DMS 273 (cell line): ENCODE measurements around the gene KATNAL2.
"Not testable (repeated sequence)": the region's sequence is repeated elsewhere in the genome, so short reads cannot be mapped to it uniquely, and the experiment has no call there.

Experiments
- DNase-seq: peaks from one replicate; lab custom pipeline; 2025; ENCODE audit not compliant: unreplicated experiment; lab: John Stamatoyannopoulos, UW

The KATNAL2 gene

GRCh38 chr18:46920653-46921052 is 3.3 kb downstream of the KATNAL2 start:
- no peak for DNase-seq

DNA sequence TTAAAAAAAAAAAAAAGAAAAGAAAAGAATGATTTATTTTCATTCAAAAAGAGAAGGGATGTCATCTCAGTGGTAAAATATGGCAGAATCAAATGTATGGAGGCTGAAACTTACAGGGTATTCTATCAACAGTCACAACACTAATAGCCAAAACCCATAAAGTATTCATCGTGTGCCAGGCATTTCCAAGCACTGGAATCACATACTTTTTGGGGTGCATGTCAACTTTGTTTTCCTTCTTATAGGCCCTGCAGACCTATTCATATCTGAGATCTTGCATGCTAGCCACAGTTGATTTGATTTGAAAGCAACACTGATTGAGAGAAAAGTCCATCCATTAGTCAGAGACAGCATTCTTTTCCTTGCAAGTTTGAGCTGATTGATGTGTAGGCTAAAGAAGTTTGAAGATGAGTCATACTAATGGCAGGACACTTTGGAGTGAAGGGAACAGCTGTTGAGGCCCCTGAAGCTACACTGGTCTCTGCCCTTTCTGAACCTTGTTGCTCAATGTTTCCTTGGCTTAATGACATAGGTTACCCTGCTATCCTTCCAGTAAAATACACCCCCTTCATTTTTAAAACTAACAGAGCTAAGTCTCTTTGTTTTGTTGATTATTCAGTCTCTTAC is 22.0 kb downstream of the KATNAL2 start:
- peak; percentile 24 for DNase-seq

GRCh38 chr18:46939998-46940571 is 22.7 kb downstream of the KATNAL2 start:
- DNase-seq, result no peak

GRCh38 chr18:46942646-46943045 is 25.2 kb downstream of the KATNAL2 start:
- no peak for DNase-seq

DNA sequence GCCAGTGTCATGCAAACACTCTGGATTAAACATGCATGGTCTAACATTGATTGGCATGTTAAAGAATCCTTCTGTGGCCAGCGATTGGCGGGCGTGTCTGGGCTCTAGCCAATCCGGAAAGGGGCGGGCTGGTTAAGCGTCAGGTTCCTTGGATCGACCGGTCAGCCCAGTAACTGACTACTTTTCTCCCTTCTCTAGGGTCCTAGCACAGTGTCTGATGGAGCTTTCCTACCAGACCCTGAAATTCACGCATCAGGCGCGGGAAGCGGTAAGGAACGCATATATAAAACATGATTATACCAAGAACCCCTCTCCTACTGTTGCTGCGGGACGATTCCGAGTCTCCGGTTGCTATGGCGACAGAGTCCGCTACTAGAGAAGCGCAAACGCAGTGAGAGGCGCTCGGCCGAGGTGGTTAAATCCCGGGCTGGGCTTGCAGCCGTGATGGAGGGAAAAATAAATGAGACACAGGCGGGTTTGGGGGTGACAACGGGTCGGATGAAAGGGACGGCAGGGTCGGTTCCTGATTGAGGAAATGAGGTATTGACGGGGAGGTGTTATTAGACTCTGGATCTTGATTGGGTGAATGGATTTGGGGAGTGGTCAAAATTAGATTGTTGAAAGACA is 29.4 kb downstream of the KATNAL2 start:
- DNase-seq, result peak; percentile 93

GRCh38 chr18:46950064-46950656 is 32.8 kb downstream of the KATNAL2 start:
- DNase-seq, result peak; percentile 59

GRCh38 chr18:46953195-46953594 is 35.8 kb downstream of the KATNAL2 start:
- DNase-seq, result no peak

- no peak for DNase-seq
Measured at GRCh38 chr18:46958209-46958608, 40.8 kb downstream of the KATNAL2 start.

- DNase-seq, result not testable (repeated sequence)
Measured at GRCh38 chr18:46963656-46964578, 46.5 kb downstream of the KATNAL2 start.

GRCh38 chr18:46964579-46965293 is 47.3 kb downstream of the KATNAL2 start:
- DNase-seq, result not testable (repeated sequence)

- DNase-seq, result not testable (repeated sequence)
Measured at GRCh38 chr18:46966266-46966665, 48.9 kb downstream of the KATNAL2 start.

DNA sequence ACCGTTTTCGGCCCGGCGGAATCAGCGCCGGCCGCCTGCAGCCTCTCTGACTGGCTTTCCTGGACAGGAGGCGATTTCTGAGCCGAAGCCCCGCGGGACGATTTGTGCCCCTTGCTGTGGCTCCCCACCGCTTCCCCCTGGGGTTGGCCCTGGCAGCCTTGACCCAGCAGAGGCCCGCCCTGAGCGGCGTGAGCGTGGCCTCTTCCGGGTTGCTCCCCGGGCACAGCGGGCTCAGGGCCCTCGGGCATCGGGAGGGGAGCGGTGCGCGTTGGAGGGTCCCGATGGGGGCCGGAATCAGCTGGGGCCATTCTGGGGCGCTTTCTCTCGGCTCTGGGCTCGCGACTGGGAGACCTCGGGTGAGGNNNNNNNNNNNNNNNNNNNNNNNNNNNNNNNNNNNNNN is 52.1 kb downstream of the KATNAL2 start:
- not testable (repeated sequence) for DNase-seq

DNA sequence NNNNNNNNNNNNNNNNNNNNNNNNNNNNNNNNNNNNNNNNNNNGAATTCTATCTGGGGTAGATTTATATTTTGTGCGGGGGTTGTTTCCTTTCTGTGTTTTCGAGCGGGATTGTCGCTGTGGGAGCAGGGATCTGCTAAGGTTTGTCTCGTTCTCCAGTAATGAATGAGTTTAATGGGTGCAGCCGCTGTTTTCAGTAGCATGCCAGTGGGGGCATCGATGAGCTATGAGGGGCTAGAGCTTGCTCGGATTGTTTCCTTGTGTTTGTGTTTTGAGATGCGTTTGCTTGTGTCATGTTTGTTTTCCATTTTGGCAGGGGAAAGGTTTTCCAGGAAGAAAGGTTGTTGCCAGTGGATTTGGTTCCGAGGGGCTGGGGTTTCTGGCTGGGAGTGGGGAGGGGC is 102.5 kb downstream of the KATNAL2 start:
- not testable (repeated sequence) for DNase-seq

- DNase-seq, result not testable (repeated sequence)
Measured at GRCh38 chr18:47020757-47021156, 103.4 kb downstream of the KATNAL2 start.

GRCh38 chr18:47022821-47023220 is 105.4 kb downstream of the KATNAL2 start:
- not testable (repeated sequence) for DNase-seq

GRCh38 chr18:47023769-47024465 is 106.5 kb downstream of the KATNAL2 start:
- DNase-seq, result not testable (repeated sequence)

DNA sequence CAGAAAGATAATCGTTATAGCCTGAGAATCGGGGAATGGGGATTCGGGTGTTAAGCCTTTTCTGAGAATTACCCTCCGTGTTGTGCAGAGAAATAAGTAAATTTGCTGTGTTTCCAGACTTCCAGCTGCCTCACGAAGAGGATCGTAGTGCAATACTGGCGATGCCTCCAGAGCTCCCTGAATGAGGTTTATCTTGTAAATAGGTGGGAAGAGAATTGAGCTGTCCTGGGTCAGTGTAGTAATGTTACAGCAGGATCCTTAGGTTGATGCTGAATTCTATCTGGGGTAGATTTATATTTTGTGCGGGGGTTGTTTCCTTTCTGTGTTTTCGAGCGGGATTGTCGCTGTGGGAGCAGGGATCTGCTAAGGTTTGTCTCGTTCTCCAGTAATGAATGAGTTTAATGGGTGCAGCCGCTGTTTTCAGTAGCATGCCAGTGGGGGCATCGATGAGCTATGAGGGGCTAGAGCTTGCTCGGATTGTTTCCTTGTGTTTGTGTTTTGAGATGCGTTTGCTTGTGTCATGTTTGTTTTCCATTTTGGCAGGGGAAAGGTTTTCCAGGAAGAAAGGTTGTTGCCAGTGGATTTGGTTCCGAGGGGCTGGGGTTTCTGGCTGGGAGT is 108.3 kb downstream of the KATNAL2 start:
- not testable (repeated sequence) for DNase-seq

- not testable (repeated sequence) for DNase-seq
Measured at GRCh38 chr18:47028738-47029137, 111.3 kb downstream of the KATNAL2 start.

DNA sequence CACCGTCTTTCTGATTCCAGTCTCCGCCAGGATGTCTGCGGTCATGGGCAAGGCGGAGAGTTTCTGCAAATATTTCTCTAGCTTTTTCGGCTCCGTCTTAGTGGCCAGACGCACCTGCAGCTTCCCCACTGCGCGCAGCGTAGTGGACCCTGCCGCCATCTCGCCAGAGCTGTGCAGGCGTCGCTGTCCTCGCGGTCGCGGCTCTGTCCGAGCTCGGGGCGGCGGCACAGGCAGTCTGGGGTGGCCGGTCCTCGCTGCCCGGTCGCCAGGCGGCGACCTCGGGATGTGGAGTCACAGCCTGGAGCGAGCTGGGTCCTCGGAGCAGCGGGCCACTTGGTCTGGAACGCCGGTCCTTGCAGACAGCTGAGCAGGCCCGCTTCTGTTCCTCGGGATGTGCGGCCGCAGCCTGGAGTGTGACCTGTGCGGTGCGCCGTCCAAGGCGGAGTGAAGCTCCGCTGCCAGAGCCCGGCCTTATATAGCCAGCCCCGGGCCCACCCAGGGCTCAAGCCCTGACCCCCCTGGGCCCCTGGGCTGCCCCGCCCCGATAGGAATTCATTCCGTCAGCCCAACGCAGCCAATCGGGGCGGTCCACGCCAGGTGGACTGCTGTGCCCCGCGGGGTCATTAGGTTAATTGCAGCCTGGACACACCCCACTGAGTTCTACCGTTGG is 112.4 kb downstream of the KATNAL2 start:
- not testable (repeated sequence) for DNase-seq
